ENCODE measurements around the gene CALML3.
"Not testable (repeated sequence)": the region's sequence is repeated elsewhere in the genome, so short reads cannot be mapped to it uniquely, and the experiment has no call there.

The CALML3 gene

GRCh38 chr10:5524641-5525560, at the start of gene CALML3:
Gene CALML3 (plus strand): TSS chr10:5524961. CDS start chr10:5525086, 125 bp downstream.
- peak in 7 of 42 donors; percentile 16 to 43 (median 29) for DNase-seq
- intact Hi-C loops (cut with DNase I) = no loop called here

DNA sequence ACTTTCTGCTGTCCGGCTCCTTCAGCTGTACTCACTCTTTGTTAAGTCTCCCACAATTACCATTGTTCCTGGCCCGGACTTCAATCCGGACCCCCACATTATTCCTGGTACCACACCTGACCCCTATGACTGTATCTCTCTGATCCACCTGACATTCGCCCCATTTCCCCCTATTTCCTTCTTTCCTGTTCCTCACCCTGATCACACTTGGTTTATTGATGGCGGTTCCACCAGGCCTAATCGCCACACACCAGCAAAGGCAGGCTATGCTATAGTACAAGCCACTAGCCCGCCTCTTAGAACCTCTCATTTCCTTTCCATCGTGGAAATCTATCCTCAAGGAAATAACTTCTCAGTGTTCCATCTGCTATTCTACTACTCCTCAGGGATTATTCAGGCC, 49.7 kb upstream of the CALML3 start:
- peak in 1 of 42 donors; percentile 15 for DNase-seq
- intact Hi-C loops (cut with DNase I) = not testable (repeated sequence)

DNA sequence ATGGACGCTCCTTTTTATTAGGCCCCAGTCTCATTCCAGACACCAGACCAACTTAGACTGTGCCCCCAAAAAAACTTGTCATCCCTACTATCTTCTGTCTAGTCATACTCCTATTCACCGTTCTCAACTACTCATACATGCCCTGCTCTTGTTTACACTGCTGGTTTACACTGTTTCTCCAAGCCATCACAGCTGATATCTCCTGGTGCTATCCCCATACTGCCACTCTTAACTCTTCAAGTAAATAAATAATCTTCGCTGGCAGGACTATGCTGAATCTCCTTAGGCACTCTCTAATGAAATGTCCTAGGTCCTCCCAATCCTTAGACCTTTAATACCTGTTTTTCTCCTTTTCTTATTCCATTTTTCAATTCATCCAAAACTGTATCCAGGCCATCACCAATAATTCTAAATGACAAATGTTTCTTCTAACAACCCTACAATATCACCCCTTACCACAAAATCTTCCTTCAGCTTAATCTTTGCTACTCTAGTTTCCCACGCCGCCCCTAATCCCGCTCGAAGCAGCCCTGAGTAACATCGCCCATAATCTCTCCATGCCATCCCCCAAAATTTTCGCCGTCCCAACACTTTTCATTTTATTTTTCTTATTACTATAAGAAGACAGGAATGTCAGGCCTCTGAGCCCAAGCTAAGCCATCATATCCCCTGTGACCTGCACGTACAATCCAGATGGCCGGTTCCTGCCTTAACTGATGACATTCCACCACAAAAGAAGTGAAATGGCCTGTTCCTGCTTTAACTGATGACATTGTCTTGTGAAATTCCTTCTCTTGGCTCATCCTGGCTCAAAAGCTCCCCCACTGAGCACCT, 48.6 kb upstream of the CALML3 start:
- peak in 1 of 42 donors; percentile 3 for DNase-seq
- intact Hi-C loops (cut with DNase I) = not testable (repeated sequence)

- peak in 8 of 42 donors; percentile 8 to 43 (median 21) for DNase-seq
- intact Hi-C loops (cut with DNase I) = no loop called here
Measured at GRCh38 chr10:5476918-5477525, 47.7 kb upstream of the CALML3 start.

DNA sequence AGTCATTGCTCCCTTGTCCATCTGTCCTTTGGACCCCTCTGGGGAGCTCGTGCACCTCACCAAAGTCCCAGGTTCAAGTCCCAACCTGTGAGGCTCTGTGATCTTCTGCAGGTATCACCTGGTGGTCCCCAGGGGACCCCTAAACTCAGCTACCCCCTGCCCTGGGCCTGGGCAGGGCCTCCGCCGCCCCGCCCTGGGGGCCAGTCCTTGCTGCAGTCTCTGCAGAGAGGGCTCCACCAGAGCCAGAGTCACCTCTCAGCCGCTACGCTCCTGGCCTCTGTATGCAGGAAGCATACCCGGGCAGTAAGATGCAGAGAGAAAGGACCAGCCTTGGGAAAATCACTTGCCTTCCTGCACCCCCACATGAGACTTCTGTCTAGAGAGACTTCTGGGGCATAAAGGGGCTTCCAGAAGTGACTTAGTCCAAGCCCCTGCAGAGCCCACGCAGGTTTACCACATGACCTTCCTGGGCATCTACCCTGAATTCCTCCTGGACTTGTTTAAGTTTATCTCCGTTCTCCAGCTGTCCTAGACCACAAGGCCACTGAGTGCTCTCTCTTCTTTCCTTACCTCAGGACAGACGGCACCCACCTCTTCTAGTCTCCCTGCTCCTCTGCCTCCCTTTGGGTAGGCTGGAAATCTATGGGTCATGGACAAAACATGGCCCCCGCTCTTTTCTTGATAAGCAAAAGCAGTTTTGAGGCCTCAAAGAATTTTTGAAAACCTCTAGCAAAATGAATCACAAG, 46.6 kb upstream of the CALML3 start:
- intact Hi-C loops (cut with DNase I) = no loop called here
- DNase-seq = no peak

DNA sequence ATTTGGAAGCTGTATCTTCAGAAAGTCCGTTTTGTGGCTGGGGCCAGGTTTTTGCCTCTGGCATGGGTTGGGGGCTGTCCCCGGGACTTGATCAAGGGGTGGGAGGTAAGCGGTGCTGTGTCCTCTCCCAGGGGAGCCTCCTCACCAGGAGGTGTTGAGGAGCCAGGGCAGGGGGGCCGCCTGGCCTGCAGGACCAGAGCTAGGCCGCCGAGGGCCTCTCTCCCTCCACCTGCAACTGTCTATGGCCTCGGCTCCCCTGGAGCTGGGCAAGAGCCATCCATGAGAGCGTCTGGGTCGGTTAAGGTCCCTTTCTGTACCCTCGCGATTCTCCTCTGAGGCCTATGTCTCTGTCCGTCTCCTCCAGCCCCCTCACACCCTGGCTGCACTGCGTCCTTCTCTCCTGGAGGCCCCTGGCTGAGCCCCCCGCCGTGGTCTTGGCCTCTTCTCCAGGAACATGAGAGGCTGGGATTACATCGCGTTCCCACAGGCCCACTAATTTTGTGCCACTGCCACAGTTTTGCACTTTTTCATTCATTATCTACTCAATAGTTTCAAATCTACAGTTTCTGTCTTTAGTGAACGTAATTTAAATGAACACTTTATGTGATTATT, 46.0 kb upstream of the CALML3 start:
- intact Hi-C loops (cut with DNase I) = no loop called here

DNA sequence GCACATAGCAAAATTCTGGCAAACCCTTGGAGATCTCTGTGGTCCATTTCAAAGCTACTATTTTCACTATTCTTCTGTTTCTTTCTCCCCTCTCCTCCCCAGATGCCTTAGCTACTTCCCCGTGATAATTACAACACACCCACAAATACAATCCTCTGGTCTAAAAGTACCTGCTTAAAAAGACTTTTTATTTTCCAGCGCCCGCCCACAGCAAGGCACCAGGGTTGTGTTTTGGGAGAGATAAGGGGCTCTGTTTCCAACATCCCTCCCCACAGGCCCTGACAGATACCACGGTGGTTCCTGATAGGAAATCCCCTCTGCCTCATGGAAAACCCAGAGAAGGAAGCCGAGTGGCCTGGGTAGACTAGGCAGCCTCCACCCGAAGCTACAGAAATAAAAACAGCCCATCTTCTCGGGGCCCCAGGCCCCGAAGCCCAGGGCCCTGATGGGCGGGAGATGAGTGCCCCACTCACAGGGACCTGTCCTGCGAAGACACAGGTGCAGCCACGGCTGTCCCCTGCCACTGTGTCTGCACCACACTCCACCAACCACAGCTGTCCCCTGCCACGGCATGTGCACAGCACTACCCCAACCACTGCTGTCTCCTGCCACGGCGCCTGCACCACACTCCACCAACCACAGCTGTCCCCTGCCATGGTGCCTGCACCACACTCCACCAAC, 45.1 kb upstream of the CALML3 start:
- DNase-seq = peak in 2 of 42 donors; percentile 12 to 34
- intact Hi-C loops (cut with DNase I) = no loop called here

More for the DNA sequence above, 46.0 kb upstream of the CALML3 start:
- DNase-seq = no peak

DNA sequence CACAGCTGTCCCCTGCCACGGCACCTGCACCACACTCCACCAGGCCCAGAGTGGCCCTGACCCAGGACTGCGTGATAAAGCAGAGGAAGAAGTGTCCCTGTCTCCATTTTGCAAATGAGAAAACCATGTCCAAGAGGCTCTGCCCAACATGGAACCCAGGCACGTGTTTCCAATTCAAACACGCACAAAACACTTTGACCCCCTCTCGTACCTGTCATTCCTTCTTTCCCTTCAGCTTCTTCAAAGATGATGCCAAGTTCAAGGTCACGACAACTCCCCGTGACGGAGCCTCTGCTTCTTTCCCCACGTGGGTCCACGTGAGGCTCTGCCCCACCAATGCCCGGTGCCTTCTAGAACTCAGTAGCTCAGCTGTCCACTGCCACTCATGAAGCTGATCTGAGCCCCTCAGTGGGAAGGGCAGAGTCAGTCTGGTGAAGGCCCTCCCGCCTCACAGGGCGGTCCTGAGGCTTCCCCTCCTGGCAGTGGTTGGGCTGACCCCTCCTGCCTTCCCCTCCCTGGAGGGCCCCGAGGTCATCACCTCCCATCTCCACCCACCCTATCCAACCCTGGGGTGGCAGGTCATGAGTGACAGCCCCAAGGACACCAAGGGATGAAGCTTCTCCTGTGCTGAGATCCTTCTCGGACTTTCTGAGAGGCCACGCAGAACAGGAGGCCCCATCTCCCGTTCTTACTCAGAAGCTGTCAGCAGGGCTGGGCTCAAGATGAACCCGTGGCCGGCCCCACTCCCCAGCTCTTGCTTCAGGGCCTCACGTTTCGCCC, 44.4 kb upstream of the CALML3 start:
- intact Hi-C loops (cut with DNase I) = no loop called here
- DNase-seq = peak in 1 of 42 donors; percentile 18

DNA sequence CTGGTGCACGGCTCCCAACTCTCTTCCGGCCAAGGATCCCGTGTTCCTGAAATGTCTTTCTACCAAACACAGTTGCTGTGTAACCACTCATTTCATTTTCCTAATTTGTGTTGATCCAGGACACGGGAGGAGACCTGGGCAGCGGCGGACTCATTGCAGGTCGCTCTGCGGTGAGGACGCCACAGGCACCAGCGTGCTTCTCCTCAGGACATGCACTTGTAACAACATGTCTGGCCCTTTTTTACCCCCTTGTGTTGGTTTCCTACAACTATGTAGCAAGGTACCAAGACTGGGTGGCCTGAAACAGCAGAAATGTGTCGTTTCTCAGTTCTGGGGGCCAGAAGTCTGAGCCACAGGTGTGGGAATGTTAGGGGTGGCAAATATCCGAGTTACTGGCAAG, 43.6 kb upstream of the CALML3 start:
- peak in 1 of 42 donors; percentile 19 for DNase-seq
- intact Hi-C loops (cut with DNase I) = no loop called here

DNA sequence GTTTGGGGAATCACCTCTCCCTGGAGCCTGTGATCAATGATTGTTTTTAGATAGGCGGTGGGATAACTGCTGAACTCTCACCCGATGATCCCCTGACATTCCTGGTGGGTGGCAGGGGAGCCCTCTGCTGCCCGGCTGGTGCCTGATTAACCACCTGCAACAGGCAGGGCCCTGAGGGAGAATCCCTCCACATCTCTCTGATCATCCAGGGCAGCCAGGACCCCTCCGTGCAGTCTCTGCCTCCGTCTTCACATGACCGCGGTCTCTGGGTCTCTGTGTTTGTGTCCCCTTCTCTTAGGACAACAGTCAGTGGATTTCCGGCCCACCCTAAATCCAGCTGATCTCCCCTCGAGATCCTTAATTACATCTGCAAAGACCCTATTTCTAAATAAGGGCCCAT, 42.7 kb upstream of the CALML3 start:
- intact Hi-C loops (cut with DNase I) = no loop called here
- peak in 1 of 42 donors; percentile 11 for DNase-seq

DNA sequence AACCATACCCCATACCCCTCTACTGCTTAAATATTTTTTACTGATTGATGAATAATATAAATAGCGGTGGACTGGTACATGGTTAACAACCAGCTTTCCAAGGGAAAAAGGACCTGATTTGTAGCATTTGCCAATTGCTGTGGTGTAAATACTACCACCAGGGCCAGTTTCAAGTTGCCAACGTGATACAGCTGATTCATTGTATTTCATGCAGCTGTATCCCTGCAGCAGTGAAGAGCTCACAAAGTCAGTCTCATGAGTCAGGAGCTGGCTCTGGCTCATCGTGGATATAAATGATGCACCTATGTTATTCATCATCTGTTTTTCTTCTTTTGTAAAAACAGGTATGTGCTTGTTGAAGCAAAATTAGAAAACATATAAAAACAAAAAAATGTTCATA, 40.6 kb upstream of the CALML3 start:
- intact Hi-C loops (cut with DNase I) = no loop called here
- DNase-seq = no peak

GRCh38 chr10:5485290-5485689, 39.5 kb upstream of the CALML3 start:
- DNase-seq = peak in 1 of 42 donors; percentile 2
- intact Hi-C loops (cut with DNase I) = no loop called here

DNA sequence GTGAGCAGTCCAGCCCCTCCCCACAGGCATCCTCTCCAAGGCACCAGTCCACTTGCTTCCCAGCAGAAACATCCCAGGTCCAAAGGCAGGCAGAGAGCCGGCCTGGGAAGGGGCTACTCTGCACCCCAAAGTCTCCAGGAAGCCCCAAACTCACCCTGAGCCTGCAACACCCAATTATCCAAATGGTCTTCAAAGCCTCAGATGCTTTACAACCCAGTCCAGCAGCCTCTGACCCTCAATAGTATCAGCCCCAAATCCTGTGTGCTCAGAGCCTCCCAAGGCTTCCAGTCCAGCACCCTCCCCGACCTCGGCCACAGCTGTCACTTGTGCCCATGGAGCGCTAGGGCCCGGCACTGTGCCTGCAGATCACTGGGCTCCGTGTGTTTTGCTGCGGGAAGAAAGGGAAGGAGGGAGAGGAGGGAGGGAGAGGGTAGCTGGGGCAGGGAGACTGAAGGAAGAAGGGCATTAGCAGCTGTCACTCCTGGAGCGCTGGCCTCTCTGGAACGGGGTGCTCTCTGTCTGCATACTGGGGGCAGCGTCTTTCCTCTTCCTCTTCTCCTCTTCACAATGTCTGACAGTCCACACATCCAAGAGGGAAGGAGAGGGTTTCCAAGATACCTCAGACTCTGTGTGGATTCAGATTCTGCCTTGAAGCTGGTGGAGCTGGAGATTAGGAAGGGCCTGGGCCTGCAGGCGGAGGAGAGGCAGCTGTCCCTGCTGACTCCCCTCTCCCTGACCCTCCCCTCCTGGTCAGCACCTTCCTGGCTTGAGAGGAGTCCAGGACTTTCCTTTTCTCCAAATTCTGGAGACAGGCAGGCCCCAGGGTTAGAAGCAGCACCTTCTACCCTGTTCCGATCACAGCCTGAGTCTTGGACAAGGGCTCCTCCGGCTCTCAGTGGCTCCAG, 38.6 kb upstream of the CALML3 start:
- DNase-seq = peak in 1 of 42 donors; percentile 1
- intact Hi-C loops (cut with DNase I) = no loop called here

DNA sequence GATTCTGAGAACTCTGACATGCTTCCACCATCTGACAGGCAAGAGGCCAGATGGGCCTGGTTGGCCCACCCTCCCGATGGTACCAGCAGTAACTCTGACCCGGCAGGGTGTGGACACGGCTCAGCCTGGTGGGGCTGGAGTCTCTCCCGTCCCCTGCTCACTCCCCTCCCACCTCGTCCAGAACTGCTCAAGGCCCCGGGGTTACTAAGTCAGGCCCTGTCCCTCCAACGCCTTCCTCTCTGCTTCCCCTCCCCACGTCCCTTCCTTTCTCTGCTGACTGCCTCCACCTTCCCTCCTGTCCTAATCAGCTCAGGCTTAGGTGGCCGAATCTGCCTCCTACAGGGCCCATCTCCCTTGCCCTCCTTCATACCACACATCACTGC, 37.9 kb upstream of the CALML3 start:
- intact Hi-C loops (cut with DNase I) = no loop called here
- peak in 1 of 42 donors; percentile 19 for DNase-seq

DNA sequence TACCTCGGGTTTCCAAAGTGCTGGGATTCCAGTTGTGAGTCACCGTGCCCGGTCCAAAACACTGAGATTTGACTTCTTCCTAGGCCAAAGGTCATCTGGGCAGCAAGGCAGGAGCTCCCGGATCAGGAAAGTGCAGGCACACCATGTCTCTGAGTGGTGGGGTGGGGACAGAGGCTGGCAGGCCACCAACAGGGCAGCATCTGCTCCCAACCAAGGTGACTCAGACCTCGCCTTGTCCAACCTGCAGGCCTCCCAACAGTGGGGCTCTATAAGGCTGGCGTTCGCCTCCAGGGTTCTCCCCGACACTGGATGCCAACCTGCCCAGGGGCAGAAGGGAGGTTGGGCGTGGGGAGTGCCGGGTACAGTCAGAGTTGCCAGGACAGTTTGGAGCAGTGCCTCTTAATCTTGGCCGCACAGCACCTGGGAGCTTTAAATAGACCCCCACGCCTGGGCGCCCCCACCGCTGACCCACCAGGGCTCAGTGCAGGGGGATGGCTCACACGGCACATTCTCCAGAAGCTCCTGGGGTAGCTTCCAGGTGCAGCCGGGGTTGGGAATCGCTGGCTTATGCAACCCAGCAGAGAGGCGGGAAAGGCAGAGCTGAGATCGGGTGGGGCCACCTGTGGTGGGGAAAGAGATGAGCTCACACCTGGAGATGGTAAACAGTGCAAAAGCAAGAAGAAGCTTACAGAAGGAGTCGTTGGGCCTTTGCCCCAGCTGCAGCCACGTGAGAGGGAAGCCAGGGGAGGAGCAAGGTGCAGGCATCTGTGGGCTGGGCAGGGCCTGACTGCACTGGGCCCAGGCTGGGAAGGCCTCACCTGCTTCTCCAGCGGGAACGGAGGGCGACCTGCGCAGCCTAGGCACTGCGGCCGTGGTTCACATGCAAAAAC, 36.2 kb upstream of the CALML3 start:
- intact Hi-C loops (cut with DNase I) = no loop called here
- DNase-seq = peak in 1 of 42 donors; percentile 9

Data from head of caudate nucleus (tissue), 42 donors.